ENCODE data around the gene RHOF. TPM values are rescaled to one million over a fixed set of nuclear protein-coding genes. Genes with fewer than 3 reads are reported as not detected.

RHOF gene
- total and polyA plus RNA-seq, 2 donors (not counting 1 experiment from before 2014, with no cell fraction given), result 90.3 to 129 TPM

DNA sequence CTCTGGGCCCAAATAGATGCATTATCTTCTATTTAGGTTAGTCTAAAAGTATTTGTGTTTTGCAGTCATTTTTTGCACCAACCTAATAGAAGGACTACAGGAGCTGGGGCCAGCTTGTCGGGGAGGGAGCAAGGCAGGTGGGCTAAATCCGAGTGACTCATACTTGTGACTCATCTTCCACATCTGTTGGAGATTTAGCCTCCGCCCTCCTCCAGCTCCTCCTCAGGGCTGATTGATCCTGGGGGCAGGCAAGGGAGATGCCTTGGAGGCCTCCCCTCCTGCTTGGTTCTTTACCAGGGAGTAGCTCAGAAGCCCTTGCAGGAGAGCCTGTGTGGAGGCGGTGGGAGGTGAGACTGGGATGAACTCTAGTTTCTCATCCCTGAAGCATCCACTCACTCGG is 27.9 kb downstream of the RHOF start:
- no peaks in the 10 kb centered on the region for H3K9me3 Mint-ChIP-seq (ENCODE audit: insufficient read depth)
- H2AFZ ChIP-seq (ENCODE audit: insufficient read depth, low read depth, low read length, poor library complexity, severe bottlenecking), result no peak overlapping the region
- no peak overlapping the region for H3K27ac Mint-ChIP-seq
- intact Hi-C loops (cut with micrococcal nuclease), result no loop called here
- TF ChIP-seq EZH2 (IDR thresholded peaks at IDR 0.05; ENCODE audit: borderline replicate concordance, insufficient read depth, low read depth, low read length, poor library complexity, severe bottlenecking), result no peak
- TF ChIP-seq, protein P1, sequence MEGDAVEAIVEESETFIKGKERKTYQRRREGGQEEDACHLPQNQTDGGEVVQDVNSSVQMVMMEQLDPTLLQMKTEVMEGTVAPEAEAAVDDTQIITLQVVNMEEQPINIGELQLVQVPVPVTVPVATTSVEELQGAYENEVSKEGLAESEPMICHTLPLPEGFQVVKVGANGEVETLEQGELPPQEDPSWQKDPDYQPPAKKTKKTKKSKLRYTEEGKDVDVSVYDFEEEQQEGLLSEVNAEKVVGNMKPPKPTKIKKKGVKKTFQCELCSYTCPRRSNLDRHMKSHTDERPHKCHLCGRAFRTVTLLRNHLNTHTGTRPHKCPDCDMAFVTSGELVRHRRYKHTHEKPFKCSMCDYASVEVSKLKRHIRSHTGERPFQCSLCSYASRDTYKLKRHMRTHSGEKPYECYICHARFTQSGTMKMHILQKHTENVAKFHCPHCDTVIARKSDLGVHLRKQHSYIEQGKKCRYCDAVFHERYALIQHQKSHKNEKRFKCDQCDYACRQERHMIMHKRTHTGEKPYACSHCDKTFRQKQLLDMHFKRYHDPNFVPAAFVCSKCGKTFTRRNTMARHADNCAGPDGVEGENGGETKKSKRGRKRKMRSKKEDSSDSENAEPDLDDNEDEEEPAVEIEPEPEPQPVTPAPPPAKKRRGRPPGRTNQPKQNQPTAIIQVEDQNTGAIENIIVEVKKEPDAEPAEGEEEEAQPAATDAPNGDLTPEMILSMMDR (IDR thresholded peaks at IDR 0.05), result no peak
- H3K27me3 ChIP-seq (replicated peaks in 1 of 4; ENCODE audit: control extremely low read depth in 1 of 4, control insufficient read depth in 3 of 4, insufficient read depth in 4 of 4, low read length in 3 of 4), result no peaks in the 10 kb centered on the region
- H3K27ac ChIP-seq (ENCODE audit: low read length in 2 of 2), result no peak overlapping the region
- DNase-seq (no peak), ATAC-seq (ENCODE audit: low read depth) (no peak)
- H3K36me3 ChIP-seq (replicated peaks in 1 of 2; ENCODE audit: control extremely low read depth in 1 of 2, control insufficient read depth in 1 of 2, extremely low read depth in 1 of 2, insufficient read depth in 2 of 2, low read length in 1 of 2), result no peaks in the 10 kb centered on the region
- H4K20me1 ChIP-seq (ENCODE audit: control insufficient read depth, insufficient read depth, low read length, poor library complexity, severe bottlenecking), result no peaks in the 10 kb centered on the region
- H3K4me3 Mint-ChIP-seq, result no peak overlapping the region
- no peaks in the 10 kb centered on the region for H3K27me3 Mint-ChIP-seq
- H3K4me1 Mint-ChIP-seq, result no peaks in the 10 kb centered on the region
- ChIA-PET POLR2A (no interaction called here), CTCF (interaction anchor here (0.6 to 1.5 kb wide), 3 partner anchors 29 to 213 kb away, joined by 3 to 5 read pairs (median 3); no protein-coding TSS in a partner anchor)
- no peaks in the 10 kb centered on the region for H3K9me3 ChIP-seq (ENCODE audit: control extremely low read depth in 1 of 3, control insufficient read depth in 2 of 3, insufficient read depth in 1 of 3, low read length in 2 of 3)
- no peaks in the 10 kb centered on the region for H3K79me2 ChIP-seq (ENCODE audit: control insufficient read depth, insufficient read depth, low read length)
- WGBS (ENCODE audit: insufficient coverage), result 100% methylated on average over 2 of the region's 5 CpGs
- H3K4me1 ChIP-seq (ENCODE audit: control insufficient read depth in 2 of 2, insufficient read depth in 2 of 2, low read length in 2 of 2), result no peaks in the 10 kb centered on the region
- no peak overlapping the region for H3K9ac ChIP-seq (ENCODE audit: low read length)
- H3K4me3 ChIP-seq (ENCODE audit: control extremely low read depth in 1 of 5, extremely low read depth in 1 of 5, insufficient read depth in 1 of 5, low read depth in 2 of 5, low read length in 4 of 5), result no peak overlapping the region
- no peak overlapping the region for H3K4me2 ChIP-seq (replicated peaks; ENCODE audit: low read depth, low read length, poor library complexity, severe bottlenecking)

DNA sequence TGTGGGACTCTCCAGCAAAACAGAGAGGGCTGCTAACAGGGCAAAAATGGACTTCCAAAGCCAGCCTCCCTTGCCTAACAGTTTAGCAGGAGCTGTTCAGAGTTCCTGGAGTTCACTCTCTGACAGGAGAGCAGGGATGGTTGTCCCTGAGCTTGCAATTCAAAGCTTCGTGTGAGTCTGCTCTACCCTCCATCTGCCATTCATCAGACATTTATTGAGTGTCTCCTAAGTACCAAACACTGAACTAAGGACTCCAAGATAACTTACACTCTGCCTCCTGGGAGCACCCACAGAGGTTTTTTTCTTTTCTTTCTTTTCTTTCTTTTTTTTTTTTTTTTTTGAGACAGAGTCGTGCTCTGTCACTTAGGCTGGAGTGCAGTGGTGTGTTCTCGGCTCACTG is 28.7 kb downstream of the RHOF start:
- H3K4me1 Mint-ChIP-seq, result no peaks in the 10 kb centered on the region
- no peak overlapping the region for H3K4me2 ChIP-seq (replicated peaks; ENCODE audit: low read depth, low read length, poor library complexity, severe bottlenecking)
- no peaks in the 10 kb centered on the region for H3K79me2 ChIP-seq (ENCODE audit: control insufficient read depth, insufficient read depth, low read length)
- TF ChIP-seq, protein P1 (IDR thresholded peaks at IDR 0.05), result no peak
- TF ChIP-seq EZH2 (IDR thresholded peaks at IDR 0.05; ENCODE audit: borderline replicate concordance, insufficient read depth, low read depth, low read length, poor library complexity, severe bottlenecking), result no peak
- WGBS (ENCODE audit: insufficient coverage), result 100% methylated on average over 3 of the region's 3 CpGs
- POLR2A ChIA-PET, result no interaction called here
- no peak overlapping the region for H3K27ac ChIP-seq (ENCODE audit: low read length in 2 of 2)
- CTCF ChIA-PET, result interaction anchor here (1.0 to 1.4 kb wide), 2 partner anchors 10 to 30 kb away, joined by 3 to 4 read pairs; no protein-coding TSS in a partner anchor
- no peak overlapping the region for H3K4me3 ChIP-seq (ENCODE audit: control extremely low read depth in 1 of 5, extremely low read depth in 1 of 5, insufficient read depth in 1 of 5, low read depth in 2 of 5, low read length in 4 of 5)
- intact Hi-C loops (cut with micrococcal nuclease), result no loop called here
- H3K36me3 ChIP-seq (replicated peaks in 1 of 2; ENCODE audit: control extremely low read depth in 1 of 2, control insufficient read depth in 1 of 2, extremely low read depth in 1 of 2, insufficient read depth in 2 of 2, low read length in 1 of 2), result no peaks in the 10 kb centered on the region
- H3K9me3 ChIP-seq (ENCODE audit: control extremely low read depth in 1 of 3, control insufficient read depth in 2 of 3, insufficient read depth in 1 of 3, low read length in 2 of 3), result no peaks in the 10 kb centered on the region
- DNase-seq, result no peak
- no peaks in the 10 kb centered on the region for H4K20me1 ChIP-seq (ENCODE audit: control insufficient read depth, insufficient read depth, low read length, poor library complexity, severe bottlenecking)
- no peaks in the 10 kb centered on the region for H3K4me1 ChIP-seq (ENCODE audit: control insufficient read depth in 2 of 2, insufficient read depth in 2 of 2, low read length in 2 of 2)
- no peaks in the 10 kb centered on the region for H3K27me3 Mint-ChIP-seq
- ATAC-seq (ENCODE audit: low read depth), result no peak
- H3K27me3 ChIP-seq (replicated peaks in 1 of 4; ENCODE audit: control extremely low read depth in 1 of 4, control insufficient read depth in 3 of 4, insufficient read depth in 4 of 4, low read length in 3 of 4), result no peaks in the 10 kb centered on the region
- no peaks in the 10 kb centered on the region for H3K9me3 Mint-ChIP-seq (ENCODE audit: insufficient read depth)
- no peak overlapping the region for H3K27ac Mint-ChIP-seq
- H3K4me3 Mint-ChIP-seq, result no peak overlapping the region
- no peak overlapping the region for H3K9ac ChIP-seq (ENCODE audit: low read length)
- no peak overlapping the region for H2AFZ ChIP-seq (ENCODE audit: insufficient read depth, low read depth, low read length, poor library complexity, severe bottlenecking)
